ENCODE data around the gene CHCHD6.

The CHCHD6 gene

GRCh38 chr3:126671521-126671920 lies 32.5 kb upstream of the CHCHD6 start:
- no peak for DNase-seq

GRCh38 chr3:126672340-126672739 lies 31.7 kb upstream of the CHCHD6 start:
- DNase-seq: no peak

- DNase-seq: no peak
Observed at GRCh38 chr3:126672741-126673140, 31.3 kb upstream of the CHCHD6 start.

- DNase-seq: no peak
Observed at GRCh38 chr3:126676919-126677705, 26.9 kb upstream of the CHCHD6 start.

- DNase-seq: no peak
Observed at GRCh38 chr3:126677862-126678503, 26.1 kb upstream of the CHCHD6 start.

- no peak for DNase-seq
Observed at GRCh38 chr3:126678693-126679317, 25.2 kb upstream of the CHCHD6 start.

GRCh38 chr3:126679318-126679751 lies 24.7 kb upstream of the CHCHD6 start:
- peak; percentile 11 for DNase-seq

GRCh38 chr3:126679831-126680666 lies 24.0 kb upstream of the CHCHD6 start:
- DNase-seq: no peak

- DNase-seq: no peak
Observed at GRCh38 chr3:126680667-126681055, 23.4 kb upstream of the CHCHD6 start.

- no peak for DNase-seq
Observed at GRCh38 chr3:126682009-126682408, 22.0 kb upstream of the CHCHD6 start.

- no peak for DNase-seq
Observed at GRCh38 chr3:126683069-126683468, 21.0 kb upstream of the CHCHD6 start.

- no peak for DNase-seq
Observed at GRCh38 chr3:126684218-126684751, 19.8 kb upstream of the CHCHD6 start.

GRCh38 chr3:126685021-126685420 lies 19.0 kb upstream of the CHCHD6 start:
- DNase-seq: no peak

- no peak for DNase-seq
Observed at GRCh38 chr3:126685493-126685892, 18.5 kb upstream of the CHCHD6 start.

- DNase-seq: no peak
Observed at GRCh38 chr3:126691765-126692164, 12.3 kb upstream of the CHCHD6 start.

- DNase-seq: no peak
Observed at GRCh38 chr3:126692858-126693257, 11.2 kb upstream of the CHCHD6 start.

GRCh38 chr3:126693921-126694320 lies 10.1 kb upstream of the CHCHD6 start:
- DNase-seq: no peak

- DNase-seq: no peak
Observed at GRCh38 chr3:126696701-126697267, 7.3 kb upstream of the CHCHD6 start.

GRCh38 chr3:126699011-126699410 lies 5.0 kb upstream of the CHCHD6 start:
- no peak for DNase-seq

GRCh38 chr3:126704494-126705214 lies 614 bp downstream of the CHCHD6 start:
- no peak for DNase-seq

- no peak for DNase-seq
Observed at GRCh38 chr3:126706631-126707030, 2.6 kb downstream of the CHCHD6 start.
